ENCODE results near the gene S1PR5.

The S1PR5 gene

DNA sequence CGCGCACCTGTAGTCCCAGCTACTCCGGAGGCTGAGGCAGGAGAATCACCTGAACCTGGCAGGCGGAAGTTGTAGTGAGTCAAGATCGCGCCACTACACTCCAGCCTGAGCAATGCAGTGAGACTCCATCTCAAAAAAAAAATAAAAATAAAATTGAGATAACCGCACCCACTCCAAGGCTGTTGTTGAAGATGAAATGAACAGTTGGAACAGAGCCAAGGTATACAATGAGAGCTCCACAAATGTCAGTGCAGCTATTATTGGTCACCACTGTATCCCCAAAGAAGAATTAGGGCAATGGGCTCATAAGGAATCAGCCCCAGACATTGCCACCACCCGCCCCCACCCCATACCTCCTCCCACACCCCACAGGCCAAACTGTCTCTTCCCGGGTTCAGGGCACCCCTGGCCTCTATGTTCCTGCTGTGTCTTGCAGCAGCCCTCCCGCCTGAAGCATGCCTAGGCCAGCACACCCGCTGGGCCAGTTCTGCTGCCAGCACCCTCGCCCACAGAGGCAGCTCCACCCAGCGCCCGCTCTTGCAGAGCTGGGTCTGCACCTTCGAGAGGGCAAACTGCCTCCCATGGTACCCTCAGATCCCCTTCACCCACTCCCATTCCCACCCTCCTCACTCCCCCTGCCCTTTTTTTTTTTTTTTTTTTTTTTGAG, 3.5 kb upstream of the S1PR5 start:
- no peaks in the 10 kb centered on the region for H3K36me3 ChIP-seq
- DNase-seq = no peak
- peaks cover 53% of the 10 kb centered on the region for H3K27me3 ChIP-seq
- no peak overlapping the region for H3K4me3 ChIP-seq (ENCODE audit: low read depth, low read length)
- H3K4me1 ChIP-seq = no peaks in the 10 kb centered on the region
- H3K9me3 ChIP-seq = no peaks in the 10 kb centered on the region
- no peak for TF ChIP-seq CTCF (IDR thresholded peaks at IDR 0.05; ENCODE audit: low read depth, low read length)

DNA sequence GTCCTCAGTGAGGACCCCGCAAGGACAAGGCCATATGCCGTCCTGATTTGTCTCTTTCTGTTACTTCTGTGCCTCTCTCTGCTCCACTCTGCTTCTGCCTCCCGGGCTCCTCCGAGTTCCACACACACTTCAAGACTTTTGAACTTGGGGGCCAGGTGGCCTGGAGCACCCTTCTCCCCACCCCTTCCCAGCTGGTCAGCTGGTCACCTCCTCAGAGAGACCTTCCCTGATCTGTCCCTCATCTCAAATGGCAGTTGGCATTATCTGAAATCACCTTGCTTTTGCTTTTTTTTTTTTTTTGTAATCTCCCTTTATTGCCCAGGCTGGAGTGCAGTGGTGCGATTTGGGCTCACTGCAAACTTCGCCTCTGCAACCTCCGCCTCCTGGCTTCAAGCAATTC, 2.2 kb upstream of the S1PR5 start:
- H3K9me3 ChIP-seq = no peaks in the 10 kb centered on the region
- no peak overlapping the region for H3K4me3 ChIP-seq (ENCODE audit: low read depth, low read length)
- TF ChIP-seq CTCF (IDR thresholded peaks at IDR 0.05; ENCODE audit: low read depth, low read length) = no peak
- peaks cover 66% of the 10 kb centered on the region for H3K27me3 ChIP-seq
- no peaks in the 10 kb centered on the region for H3K4me1 ChIP-seq
- no peaks in the 10 kb centered on the region for H3K36me3 ChIP-seq
- no peak for DNase-seq

GRCh38 chr19:10518444-10519361, 1.5 kb upstream of the S1PR5 start:
- DNase-seq = no peak
- Histone ChIP-seq H3K36me3 (no peaks in the 10 kb centered on the region), H3K4me3 (ENCODE audit: low read depth, low read length) (peak overlapping the region; percentile 43; the same call in 1 of the 2 replicates), H3K4me1 (no peaks in the 10 kb centered on the region), H3K9me3 (no peaks in the 10 kb centered on the region), H3K27me3 (peaks cover 73% of the 10 kb centered on the region)
- no peak for TF ChIP-seq CTCF (IDR thresholded peaks at IDR 0.05; ENCODE audit: low read depth, low read length)

- H3K36me3 ChIP-seq = no peaks in the 10 kb centered on the region
- no peaks in the 10 kb centered on the region for H3K4me1 ChIP-seq
- peak overlapping the region; percentile 43 for H3K4me3 ChIP-seq (ENCODE audit: low read depth, low read length)
- no peaks in the 10 kb centered on the region for H3K9me3 ChIP-seq
- no peak for TF ChIP-seq CTCF (IDR thresholded peaks at IDR 0.05; ENCODE audit: low read depth, low read length)
- peaks cover 78% of the 10 kb centered on the region for H3K27me3 ChIP-seq
- peak; percentile 26 for DNase-seq
These were observed 655 bp upstream of the S1PR5 start for GRCh38 chr19:10517760-10518443.

- no peaks in the 10 kb centered on the region for H3K9me3 ChIP-seq
- no peak for DNase-seq
- peaks cover 84% of the 10 kb centered on the region for H3K27me3 ChIP-seq
- H3K4me3 ChIP-seq (ENCODE audit: low read depth, low read length) = no peak overlapping the region
- TF ChIP-seq CTCF (IDR thresholded peaks at IDR 0.05; ENCODE audit: low read depth, low read length) = no peak
- H3K4me1 ChIP-seq = no peaks in the 10 kb centered on the region
- no peaks in the 10 kb centered on the region for H3K36me3 ChIP-seq
These were observed 468 bp downstream of the S1PR5 start for GRCh38 chr19:10516671-10517286.

Data from BE2C (cell line).